HG02981 (cell line): Measurements from ENCODE around the gene TMC4.
"Not testable (repeated sequence)": the region's sequence is repeated elsewhere in the genome, so short reads cannot be mapped to it uniquely, and the experiment has no call there.

Experiments used
- ATAC-seq: cut with Tn5 transposase; IDR thresholded peaks from one replicate; pipeline ENCODE4 v1.9.1; 2021; ENCODE audit warnings: mild to moderate bottlenecking, moderate library complexity; ENCODE audit not compliant: unreplicated experiment

The TMC4 gene

GRCh38 chr19:54180691-54181091 is 7.7 kb upstream of the TMC4 start:
- ATAC-seq: no peak

DNA sequence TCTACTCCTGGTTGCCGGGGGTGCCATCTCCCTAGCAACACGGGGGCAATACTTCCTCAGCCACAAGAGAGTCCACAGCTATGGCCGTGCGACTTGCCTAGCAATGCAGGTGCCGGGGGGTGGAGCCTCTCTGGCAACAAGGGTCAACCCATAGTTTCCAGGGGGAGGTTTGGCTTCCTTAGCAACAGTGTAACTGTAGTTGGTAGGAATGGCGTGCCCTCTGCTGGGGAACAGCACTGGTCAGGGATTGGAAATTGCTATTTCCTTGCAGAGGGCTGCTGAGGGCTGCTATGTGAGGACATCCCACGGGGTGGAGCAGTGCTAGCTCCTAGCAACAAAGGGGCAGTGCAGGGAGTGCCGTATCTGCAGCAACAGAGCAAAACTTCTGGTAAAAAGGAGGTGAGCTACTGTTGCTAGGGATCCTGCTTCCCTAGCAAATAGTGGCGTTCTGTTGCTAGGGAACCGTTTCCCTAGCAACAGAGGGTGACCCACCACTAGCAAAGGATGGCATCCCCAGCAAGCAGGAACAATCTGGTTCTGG is 7.0 kb upstream of the TMC4 start:
- no peak for ATAC-seq

GRCh38 chr19:54179262-54179852 is 6.4 kb upstream of the TMC4 start:
- no peak for ATAC-seq

GRCh38 chr19:54178581-54179261 is 5.8 kb upstream of the TMC4 start:
- ATAC-seq: no peak

DNA sequence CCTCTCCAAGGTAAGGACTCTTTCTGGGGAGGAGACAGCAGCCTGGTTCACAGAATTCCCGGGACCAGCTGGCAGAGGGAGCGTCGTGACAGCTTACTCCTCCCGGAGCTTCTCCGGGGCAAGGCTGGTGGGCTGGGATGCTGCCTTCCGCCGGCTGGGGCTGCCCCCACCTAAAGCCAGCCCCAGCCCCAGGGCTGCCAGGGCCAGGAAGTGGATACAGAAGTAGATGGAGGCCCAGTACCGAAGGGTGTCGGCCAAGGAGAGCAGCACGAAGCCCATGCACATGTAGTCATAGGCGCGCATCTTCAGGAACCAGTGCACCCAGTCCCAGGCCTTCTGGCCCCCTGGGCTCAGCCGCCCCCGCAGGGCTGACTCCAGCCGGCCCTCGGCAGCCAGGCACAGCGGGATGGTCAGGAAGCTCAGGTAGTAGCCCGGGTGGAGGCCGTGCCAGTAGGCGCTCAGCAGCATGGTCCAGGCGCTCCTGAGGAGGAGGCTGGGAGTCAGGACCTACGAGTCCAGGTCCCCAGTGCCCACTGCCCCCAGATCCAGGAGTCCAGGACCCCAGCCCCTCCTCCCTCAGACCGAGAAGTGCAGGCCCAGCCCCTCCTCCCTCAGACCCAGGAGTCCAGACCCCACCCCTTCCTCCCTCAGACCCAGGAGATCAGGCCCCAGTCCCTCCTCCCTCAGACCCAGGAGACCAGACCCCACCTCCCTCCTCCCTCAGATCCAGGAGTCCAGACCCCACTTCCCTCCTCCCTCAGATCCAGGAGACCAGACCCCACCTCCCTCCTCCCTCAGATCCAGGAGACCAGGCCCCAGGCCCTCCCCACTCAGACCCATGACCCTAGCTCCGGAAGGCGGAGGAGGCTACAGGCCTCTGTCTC is 1.2 kb upstream of the TMC4 start:
- ATAC-seq: no peak

- no peak for ATAC-seq
These were observed 369 bp upstream of the TMC4 start for GRCh38 chr19:54173359-54173699.

DNA sequence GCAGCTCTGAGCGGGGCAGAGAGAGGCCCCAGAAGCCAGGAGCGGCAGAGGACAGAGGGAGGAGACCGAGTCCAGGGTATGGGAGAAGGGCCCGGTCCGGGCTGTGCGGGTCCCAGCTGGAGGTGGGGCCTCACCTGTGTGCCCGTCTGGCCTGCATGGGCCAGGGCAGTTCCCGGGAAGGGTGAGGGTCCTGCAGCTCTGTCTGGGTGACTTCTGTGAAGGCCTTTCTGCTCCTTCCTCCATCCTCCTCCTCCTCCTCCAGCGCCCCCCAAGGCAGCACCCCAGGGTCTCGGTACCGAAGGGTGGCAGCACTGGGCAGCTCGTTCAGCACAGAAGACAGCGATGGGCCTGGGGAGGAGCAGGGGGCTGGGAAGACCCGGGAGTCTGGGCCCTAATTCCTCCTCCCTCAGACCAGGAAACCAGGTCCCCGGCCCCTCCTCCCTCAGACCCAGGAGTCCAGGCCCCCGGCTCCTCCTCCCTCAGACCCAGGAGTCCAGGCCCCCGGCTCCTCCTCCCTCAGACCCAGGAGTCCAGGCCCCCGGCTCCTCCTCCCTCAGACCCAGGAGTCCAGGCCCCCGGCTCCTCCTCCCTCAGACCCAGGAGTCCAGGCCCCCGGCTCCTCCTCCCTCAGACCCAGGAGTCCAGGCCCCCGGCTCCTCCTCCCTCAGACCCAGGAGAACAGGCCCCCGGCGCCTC is 1.1 kb downstream of the TMC4 start:
- not testable (repeated sequence) for ATAC-seq

GRCh38 chr19:54169149-54169740 is 3.7 kb downstream of the TMC4 start:
- no peak for ATAC-seq

GRCh38 chr19:54168174-54168917 is 4.6 kb downstream of the TMC4 start:
- peak; percentile 59 for ATAC-seq

GRCh38 chr19:54165222-54165621 is 7.7 kb downstream of the TMC4 start:
- no peak for ATAC-seq

GRCh38 chr19:54164369-54165068 is 8.4 kb downstream of the TMC4 start:
- ATAC-seq: no peak

DNA sequence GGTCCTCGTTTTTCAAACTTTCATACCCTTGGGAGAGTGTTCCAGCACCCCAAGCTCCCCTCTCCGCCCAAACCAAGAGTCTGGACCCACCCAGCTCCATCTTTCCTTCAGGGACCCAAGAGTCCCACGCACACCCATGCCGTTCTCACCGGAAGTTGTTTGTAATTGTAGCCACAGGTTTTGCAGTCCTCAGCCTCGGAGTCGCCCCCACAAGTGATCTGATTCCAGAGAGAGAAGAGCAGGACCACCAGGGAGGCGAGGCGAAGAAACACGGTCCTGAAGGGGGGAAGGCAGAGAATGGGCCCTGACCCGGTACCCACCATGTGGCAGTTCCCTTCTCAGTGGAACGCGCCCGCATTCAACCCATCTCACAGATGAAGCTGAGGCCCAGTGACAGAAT is 10.1 kb downstream of the TMC4 start:
- no peak for ATAC-seq

DNA sequence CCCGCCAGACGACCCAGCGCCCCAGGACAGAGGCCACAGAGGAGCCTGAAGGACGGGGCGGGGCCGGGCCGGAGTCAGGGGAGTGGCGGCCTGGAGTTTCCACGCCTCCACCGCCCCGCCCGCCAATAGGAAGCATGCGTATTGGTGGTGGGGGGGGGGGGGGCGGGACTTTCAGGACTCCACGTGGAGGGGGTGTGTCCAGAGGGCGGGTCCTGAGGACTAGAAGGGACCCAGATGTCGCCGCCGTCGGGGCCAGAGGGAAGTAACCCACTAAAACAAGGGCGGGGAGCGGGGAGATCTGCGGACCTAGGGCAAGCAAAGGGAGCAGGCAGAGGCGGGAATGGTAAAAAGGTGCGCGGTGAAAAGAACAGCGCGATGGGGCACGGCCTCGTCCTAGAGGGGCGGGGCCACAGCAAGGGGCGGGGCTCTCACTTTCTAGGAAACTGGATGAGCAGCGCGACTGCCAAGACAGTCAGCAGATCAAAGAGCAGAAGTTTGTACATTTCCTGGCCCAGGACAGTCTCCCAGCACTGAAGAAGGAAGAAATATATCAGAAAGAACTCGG is 10.6 kb downstream of the TMC4 start:
- no peak for ATAC-seq

DNA sequence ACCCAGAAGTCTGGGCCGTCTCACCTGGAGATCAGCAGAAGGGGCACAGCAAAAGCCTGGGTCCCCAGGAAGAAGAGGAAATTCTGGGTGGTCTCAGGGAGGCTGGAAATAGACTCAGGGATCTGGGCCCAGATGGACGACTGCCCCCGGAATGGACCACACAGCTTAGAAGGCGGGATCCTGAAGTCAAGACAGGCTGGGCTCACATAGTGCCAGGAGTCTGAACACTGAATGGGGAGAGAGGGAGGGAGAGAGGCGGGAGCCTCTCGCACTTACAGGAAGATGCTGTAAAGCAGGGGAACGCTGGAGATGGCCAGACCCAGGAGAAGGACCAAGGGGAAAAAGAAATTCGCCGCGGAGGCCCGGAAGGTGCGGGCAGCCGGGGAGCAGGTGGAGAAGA is 12.1 kb downstream of the TMC4 start:
- no peak for ATAC-seq

DNA sequence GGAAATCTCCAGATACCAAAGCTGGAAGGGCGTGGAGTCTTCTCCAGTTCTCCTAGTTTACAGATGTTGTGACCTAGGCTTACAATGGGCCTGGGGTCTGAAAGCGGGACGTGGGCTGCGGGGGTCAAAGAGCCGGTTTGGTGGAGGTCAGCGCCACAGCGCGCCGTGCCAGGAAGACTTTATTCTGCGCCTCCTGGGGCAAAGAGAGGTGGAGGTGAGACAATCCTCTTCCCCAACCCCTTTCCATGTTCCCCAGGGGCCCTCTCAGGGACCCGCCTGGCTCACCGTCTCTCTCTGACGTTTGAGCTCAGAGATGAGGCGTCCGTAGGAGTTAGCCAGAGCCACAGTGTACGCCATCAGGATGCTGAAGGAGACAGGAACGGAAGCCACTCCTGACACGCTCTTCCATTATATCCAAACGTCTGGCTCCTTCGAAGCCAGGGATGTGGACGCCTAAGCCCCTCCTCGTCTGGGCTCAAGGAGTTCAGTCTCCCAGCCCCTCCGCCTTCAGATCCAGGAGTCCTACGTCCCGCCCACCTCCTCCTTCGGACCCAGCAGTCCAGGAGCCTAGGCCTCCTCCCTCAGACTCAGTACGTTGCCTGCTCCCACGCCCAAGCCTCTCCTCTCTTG is 12.7 kb downstream of the TMC4 start:
- no peak for ATAC-seq

- ATAC-seq: peak; percentile 90
These were observed 13.4 kb downstream of the TMC4 start, which contains the start of gene LENG1 for GRCh38 chr19:54159352-54160181. Gene LENG1 (minus strand): TSS chr19:54159721. CDS start chr19:54159695, 26 bp downstream.

DNA sequence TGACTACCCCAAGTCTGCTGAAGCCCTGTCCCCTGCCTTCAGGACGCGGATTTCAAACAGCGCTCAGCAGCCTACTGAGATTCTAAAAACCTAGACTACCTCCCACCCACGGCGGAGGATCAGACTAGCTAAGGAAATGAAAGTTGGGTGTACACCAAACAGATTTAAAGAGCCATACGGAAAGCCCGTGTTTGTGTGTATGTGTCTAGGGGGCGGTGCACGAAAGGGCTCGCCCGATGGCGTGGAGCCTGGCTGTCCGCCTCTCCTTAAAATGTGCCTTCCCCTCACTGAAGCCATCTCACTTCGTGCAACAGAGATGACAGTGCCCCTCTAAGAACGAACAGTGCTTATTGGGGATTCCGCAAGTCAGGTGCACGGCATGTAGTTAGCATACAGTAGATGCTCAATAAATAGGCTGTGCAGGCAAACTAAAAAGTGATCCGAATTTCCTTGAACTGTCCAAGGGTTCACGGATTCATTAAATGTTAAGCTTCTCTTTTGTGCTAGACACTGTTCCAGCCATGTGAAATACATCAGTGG is 14.1 kb downstream of the TMC4 start:
- ATAC-seq: no peak
